GM21360 (cell line): ENCODE measurements around the gene FCN2.

Experiments used
- ATAC-seq: cut with Tn5 transposase; IDR thresholded peaks from one replicate; pipeline ENCODE4 v1.9.1; 2021; ENCODE audit warnings: mild to moderate bottlenecking, moderate library complexity; ENCODE audit not compliant: unreplicated experiment

FCN2 gene

GRCh38 chr9:134880484-134881312, at the start of gene FCN2:
TSS of gene FCN2 (plus strand) at chr9:134880810. CDS start at chr9:134880822, 12 bp downstream.
- no peak for ATAC-seq

GRCh38 chr9:134830926-134831720, 49.5 kb upstream of the FCN2 start:
- ATAC-seq: no peak

- ATAC-seq: no peak
Measured at GRCh38 chr9:134832471-134832870, 48.1 kb upstream of the FCN2 start.

GRCh38 chr9:134833294-134833880, 47.2 kb upstream of the FCN2 start:
- ATAC-seq: no peak

GRCh38 chr9:134834217-134834956, 46.2 kb upstream of the FCN2 start:
- ATAC-seq: no peak

- no peak for ATAC-seq
Measured at GRCh38 chr9:134834957-134835419, 45.6 kb upstream of the FCN2 start.

- no peak for ATAC-seq
Measured at GRCh38 chr9:134835448-134835847, 45.2 kb upstream of the FCN2 start.

GRCh38 chr9:134835987-134836386, 44.6 kb upstream of the FCN2 start:
- ATAC-seq: no peak

- ATAC-seq: no peak
Measured at GRCh38 chr9:134836406-134836970, 44.1 kb upstream of the FCN2 start.

GRCh38 chr9:134837529-134837928, 43.1 kb upstream of the FCN2 start:
- no peak for ATAC-seq

GRCh38 chr9:134838651-134839454, 41.8 kb upstream of the FCN2 start:
- ATAC-seq: no peak

GRCh38 chr9:134839455-134840125, 41.0 kb upstream of the FCN2 start:
- no peak for ATAC-seq

GRCh38 chr9:134840511-134840910, 40.1 kb upstream of the FCN2 start:
- no peak for ATAC-seq

GRCh38 chr9:134841180-134841904, 39.3 kb upstream of the FCN2 start:
- ATAC-seq: no peak

GRCh38 chr9:134842321-134842720, 38.3 kb upstream of the FCN2 start:
- no peak for ATAC-seq

GRCh38 chr9:134843740-134844139, 36.9 kb upstream of the FCN2 start:
- no peak for ATAC-seq

- ATAC-seq: no peak
Measured at GRCh38 chr9:134844821-134845220, 35.8 kb upstream of the FCN2 start.

GRCh38 chr9:134846187-134846586, 34.4 kb upstream of the FCN2 start:
- ATAC-seq: no peak
